Kidney (tissue), 14 donors: ENCODE measurements around the gene CPEB4. TPM values are rescaled to one million over a fixed set of nuclear protein-coding genes. Genes with fewer than 3 reads are reported as not detected.

ENCODE experiments used
- DNase-seq, 5 donors: peaks; one replicate each; pipeline ENCODE4 v3.0.0-alpha.2; 2013 to 2020
- FAIRE-seq: peaks from 2 replicates; lab custom pipeline; 2012; peaks lifted over from hg19 to GRCh38; lab: Jason Lieb, UNC
- H3K27ac ChIP-seq, 2 donors: one replicate each; pipeline ENCODE4 v1.7.0; 2013; ENCODE audit warnings: low read depth in 2 of 2, low read length in 2 of 2, inconsistent platforms in 1 of 2
- H3K27me3 ChIP-seq: one replicate; pipeline ENCODE4 v1.7.1; 2013; ENCODE audit warnings: low read length, inconsistent platforms; ENCODE audit not compliant: control insufficient read depth, insufficient read depth
- H3K36me3 ChIP-seq, 3 donors: one replicate each; pipeline versions ENCODE4 v1.7.0 to v1.7.1; 2013; ENCODE audit warnings: low read length in 3 of 3, control low read depth in 1 of 3, inconsistent platforms in 1 of 3; ENCODE audit not compliant: insufficient read depth in 3 of 3, control insufficient read depth in 2 of 3
- H3K4me1 ChIP-seq, 3 donors: one replicate each; pipeline versions ENCODE4 v1.7.0 to v1.7.1; 2013; ENCODE audit warnings: low read length in 3 of 3, inconsistent platforms in 1 of 3, low read depth in 1 of 3; ENCODE audit not compliant: control insufficient read depth in 2 of 3, insufficient read depth in 2 of 3
- H3K4me3 ChIP-seq, 3 donors: one replicate each; pipeline versions ENCODE4 v1.7.0 to v1.8.1; 2013; ENCODE audit warnings: low read length in 3 of 3, control low read depth in 1 of 3, inconsistent platforms in 1 of 3
- H3K9ac ChIP-seq, 3 donors: one replicate each; pipeline versions ENCODE4 v1.7.0 to v1.7.1; 2013; ENCODE audit warnings: low read length in 3 of 3, control low read depth in 1 of 3, inconsistent platforms in 1 of 3
- H3K9me3 ChIP-seq, 3 donors: one replicate each; pipeline versions ENCODE4 v1.7.0 to v1.7.1; 2013; ENCODE audit warnings: low read length in 3 of 3, control low read depth in 1 of 3, inconsistent platforms in 1 of 3; ENCODE audit not compliant: control insufficient read depth in 2 of 3, insufficient read depth in 1 of 3
- CTCF ChIP-seq: IDR thresholded peaks from 3 replicates; pipeline ENCODE4 v1.5.1; 2012; ENCODE audit warnings: mild to moderate bottlenecking, moderate library complexity, borderline replicate concordance; ENCODE audit not compliant: insufficient read depth; ENCODE audit errors: extremely low read depth
- intact Hi-C: fragments of 100-400 bp; cut with DNase I; formaldehyde crosslinking; loops from one replicate; pipeline ENCODE4 v1.11.1; 2022
- polyA plus RNA-seq: library from polyadenylated mRNA; stranded (reverse); fragments of 350-450 nt; fragmentation: Illumina TruSeq; extraction: RNeasy Lipid Tissue Mini Kit (QIAGEN cat#74804); gene quantifications from one replicate; pipeline ENCODE4 v1.2.3, GENCODE V29; 2014; ENCODE audit warnings: low read depth, low replicate concordance; ENCODE audit not compliant: insufficient read depth
- total RNA-seq: library from RNA; stranded (reverse); fragmentation: NEBNext Ultra II Directional; extraction: Animal tissue kit (Norgen Biotek cat#: 25700); gene quantifications from one replicate; pipeline ENCODE4 v1.2.1, GENCODE V29; 2021
- donor health status: control.
- donor health status: control.
- donor health status: control.
- donor health status: control.
- donor health status: control.
- donor health status: DM: yes; HTN: yes; CAD: no.
- donor health status: Normal renal cell carcinoma (clear cell type).

Gene CPEB4
- total and polyA plus RNA-seq, 2 donors from 2014 or later: 9.5 to 73.0 TPM

GRCh38 chr5:173988554-173989431, 100.6 kb downstream of the CPEB4 start, which contains the start of gene C5orf47:
Gene C5orf47, plus strand, starts transcription at chr5:173989170. Its CDS starts 94 bp downstream, at chr5:173989264.
- no peaks in the 10 kb centered on the region for H3K27me3 ChIP-seq
- H3K27ac ChIP-seq: no peak within 1 kb of the TSS
- intact Hi-C loops: no loop called here
- no peak for TF ChIP-seq CTCF
- DNase-seq (no peak), FAIRE-seq (no peak)
- H3K36me3 ChIP-seq: no peaks in the 10 kb centered on the region
- H3K9ac ChIP-seq: no peak within 1 kb of the TSS
- H3K4me3 ChIP-seq: no peak within 1 kb of the TSS
- no peaks in the 10 kb centered on the region for H3K9me3 ChIP-seq
- no peaks in the 10 kb centered on the region for H3K4me1 ChIP-seq

DNA sequence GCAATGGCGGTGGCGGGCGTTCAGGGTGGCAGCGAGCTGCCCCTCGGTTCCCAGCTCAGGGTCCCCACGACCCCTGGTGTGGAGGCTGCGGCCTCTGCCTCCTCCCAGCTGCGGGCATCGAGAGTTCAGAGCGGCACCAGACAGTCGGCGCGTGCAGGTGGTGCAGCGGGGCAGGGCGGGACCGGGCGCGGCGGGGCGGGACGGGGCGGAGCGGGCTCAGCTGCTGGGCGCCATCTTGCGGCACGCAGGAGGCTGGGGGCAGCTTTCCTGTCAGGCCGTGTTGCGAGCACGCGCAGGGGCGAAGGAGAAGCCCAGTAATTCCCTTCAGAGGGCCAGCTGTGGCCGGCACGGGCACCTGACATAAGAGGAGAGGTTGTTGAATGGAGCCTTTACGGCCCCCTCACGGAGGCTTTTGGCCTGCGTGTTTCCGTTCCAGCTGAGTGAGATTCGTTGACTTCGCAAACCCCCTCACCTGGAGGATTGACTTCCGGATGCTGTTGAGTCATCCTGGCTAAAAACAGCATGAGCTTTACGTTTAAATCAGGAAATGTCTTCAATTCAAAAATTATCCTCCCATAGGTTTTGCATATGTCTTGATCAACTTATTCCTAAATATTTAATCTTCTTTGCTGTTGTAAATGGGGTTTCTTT, 101.4 kb downstream of the CPEB4 start:
- Histone ChIP-seq H3K4me1 (no peaks in the 10 kb centered on the region), H3K9ac (no peak overlapping the region), H3K36me3 (no peaks in the 10 kb centered on the region), H3K27me3 (no peaks in the 10 kb centered on the region), H3K4me3 (no peak overlapping the region), H3K9me3 (no peaks in the 10 kb centered on the region), H3K27ac (no peak overlapping the region)
- intact Hi-C loops: no loop called here
- no peak for FAIRE-seq
- TF ChIP-seq CTCF: no peak
- no peak for DNase-seq

DNA sequence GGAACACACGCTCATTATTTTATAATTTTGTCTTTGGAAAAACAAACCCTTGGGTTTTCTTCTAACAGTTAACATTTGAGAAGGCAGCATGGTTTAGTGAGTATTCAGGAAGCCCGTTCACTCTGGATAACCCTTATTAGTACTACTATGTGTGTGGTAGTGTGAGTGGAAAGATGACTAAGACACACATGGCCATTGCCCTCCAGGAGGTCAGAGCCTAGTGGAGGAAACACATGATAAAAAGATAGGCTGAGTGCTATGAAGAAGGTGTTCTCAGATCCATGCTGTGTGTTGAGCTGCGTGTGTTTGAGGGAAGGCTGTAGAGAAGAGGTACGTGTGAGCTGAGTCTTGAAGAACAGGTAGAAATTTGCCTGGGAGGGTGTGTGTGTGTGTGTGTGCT, 109.2 kb downstream of the CPEB4 start:
- no peaks in the 10 kb centered on the region for H3K9me3 ChIP-seq
- H3K4me1 ChIP-seq: no peaks in the 10 kb centered on the region
- H3K9ac ChIP-seq: no peak overlapping the region
- no peak overlapping the region for H3K27ac ChIP-seq
- TF ChIP-seq CTCF: no peak
- H3K36me3 ChIP-seq: no peaks in the 10 kb centered on the region
- intact Hi-C loops: no loop called here
- H3K4me3 ChIP-seq: no peak overlapping the region
- no peak for DNase-seq
- FAIRE-seq: no peak
- no peaks in the 10 kb centered on the region for H3K27me3 ChIP-seq
